AG08396 (cell line): Measurements from ENCODE around the gene UQCRC2.
"Not testable (repeated sequence)": the region's sequence is repeated elsewhere in the genome, so short reads cannot be mapped to it uniquely, and the experiment has no call there.

Experiments used
- DNase-seq: peaks from one replicate; pipeline ENCODE4 v3.0.0; 2012; ENCODE audit warnings: low spot score, mixed read lengths

UQCRC2 gene

GRCh38 chr16:22010902-22011301 is 57.7 kb downstream of the UQCRC2 start:
- DNase-seq: no peak

DNA sequence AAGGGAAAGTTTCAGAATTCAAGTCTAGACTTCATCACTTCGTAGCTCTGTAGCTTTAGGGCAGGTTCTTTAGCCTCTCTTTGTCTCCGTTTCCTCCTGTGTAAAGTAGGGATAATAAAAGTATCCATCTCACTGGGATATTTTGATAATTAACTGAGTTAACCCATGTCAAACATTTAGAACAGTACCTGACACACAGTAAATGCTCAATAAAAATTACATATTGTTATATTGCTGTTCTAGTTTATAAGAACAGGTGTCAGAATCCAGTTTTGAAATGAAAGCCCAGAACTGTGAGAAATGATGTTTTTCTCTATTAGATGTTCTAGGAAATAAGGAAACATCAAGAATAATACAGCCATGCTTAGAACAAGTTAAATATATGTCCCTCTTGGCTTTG is 59.1 kb downstream of the UQCRC2 start:
- DNase-seq: no peak

- DNase-seq: no peak
These were observed 60.3 kb downstream of the UQCRC2 start for GRCh38 chr16:22013486-22013885.

- no peak for DNase-seq
These were observed 61.2 kb downstream of the UQCRC2 start for GRCh38 chr16:22014271-22014873.

GRCh38 chr16:22016927-22017326 is 63.8 kb downstream of the UQCRC2 start:
- no peak for DNase-seq

DNA sequence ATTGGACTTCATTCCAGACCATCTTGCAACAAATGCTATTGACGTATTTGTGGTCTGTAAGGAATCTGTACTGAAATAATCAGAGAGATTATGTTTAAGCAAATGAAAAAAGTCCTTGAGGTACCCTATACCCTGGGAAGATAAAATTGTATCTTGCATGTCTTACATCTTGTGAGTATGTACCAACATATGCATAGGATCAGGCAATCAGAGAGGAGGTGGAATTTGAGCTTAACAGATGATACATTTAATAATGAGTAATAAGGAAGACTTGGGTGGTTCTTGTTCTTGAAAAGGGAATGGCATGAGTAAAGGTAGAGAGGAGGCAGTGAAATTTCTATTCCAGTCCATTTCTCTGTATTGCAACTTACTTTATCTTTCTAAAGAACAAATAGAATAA is 65.4 kb downstream of the UQCRC2 start:
- no peak for DNase-seq

GRCh38 chr16:22022151-22022550 is 69.0 kb downstream of the UQCRC2 start:
- no peak for DNase-seq

GRCh38 chr16:22023505-22023904 is 70.3 kb downstream of the UQCRC2 start:
- no peak for DNase-seq

DNA sequence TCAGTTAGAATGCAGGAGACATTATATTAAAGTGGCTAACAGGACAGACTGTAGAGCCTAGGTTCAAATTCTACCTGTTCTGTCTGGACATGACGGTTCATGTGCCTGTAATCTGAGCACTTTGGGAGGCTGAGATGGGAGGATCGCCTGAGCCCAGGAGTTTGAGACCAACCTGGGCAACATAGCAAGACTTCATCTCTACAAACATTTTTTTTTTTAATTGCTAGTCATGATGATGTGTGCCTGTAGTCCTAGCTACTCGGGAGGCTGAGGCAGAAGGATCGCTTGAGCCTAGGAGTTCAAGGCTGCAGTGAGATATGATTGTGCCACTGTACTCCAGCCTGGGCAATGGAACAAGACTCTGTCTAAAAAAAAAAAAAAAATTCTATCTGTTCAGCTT is 71.6 kb downstream of the UQCRC2 start:
- not testable (repeated sequence) for DNase-seq

- DNase-seq: no peak
These were observed 74.5 kb downstream of the UQCRC2 start for GRCh38 chr16:22027633-22028032.

GRCh38 chr16:22029632-22030031 is 76.5 kb downstream of the UQCRC2 start:
- no peak for DNase-seq

DNA sequence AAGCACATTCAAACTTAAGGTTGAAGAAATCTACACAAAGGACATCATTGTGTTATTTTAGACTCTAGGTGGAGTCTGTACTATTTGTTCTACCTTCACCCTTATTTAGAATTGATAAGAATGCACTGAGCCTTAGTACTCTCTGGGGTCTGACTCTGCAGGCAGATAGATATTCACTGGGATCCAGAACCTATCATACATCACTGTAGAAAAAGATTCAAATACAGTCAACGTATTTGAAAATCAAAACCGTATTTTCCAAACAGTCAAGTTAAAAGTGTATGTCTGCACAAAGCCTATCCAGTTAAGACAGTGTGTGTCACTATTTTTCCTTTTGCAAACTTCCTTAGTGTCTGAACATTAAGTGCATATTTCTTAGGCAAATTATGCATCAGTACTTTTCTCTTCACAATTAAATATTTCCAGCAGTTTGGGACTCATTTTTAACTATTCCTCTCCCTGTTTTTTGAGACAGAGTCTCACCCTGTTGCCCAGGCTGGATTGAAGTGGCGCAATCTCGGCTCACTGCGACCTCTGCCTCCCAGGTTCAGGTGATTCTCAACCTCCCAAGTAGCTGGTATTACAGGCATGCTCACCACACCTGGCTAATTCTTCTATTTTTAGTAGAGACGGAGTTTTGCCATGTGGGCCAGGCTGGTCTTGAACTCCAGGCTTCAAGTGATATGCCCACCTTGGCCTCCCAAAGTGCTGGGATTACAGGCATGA is 77.1 kb downstream of the UQCRC2 start:
- no peak for DNase-seq

DNA sequence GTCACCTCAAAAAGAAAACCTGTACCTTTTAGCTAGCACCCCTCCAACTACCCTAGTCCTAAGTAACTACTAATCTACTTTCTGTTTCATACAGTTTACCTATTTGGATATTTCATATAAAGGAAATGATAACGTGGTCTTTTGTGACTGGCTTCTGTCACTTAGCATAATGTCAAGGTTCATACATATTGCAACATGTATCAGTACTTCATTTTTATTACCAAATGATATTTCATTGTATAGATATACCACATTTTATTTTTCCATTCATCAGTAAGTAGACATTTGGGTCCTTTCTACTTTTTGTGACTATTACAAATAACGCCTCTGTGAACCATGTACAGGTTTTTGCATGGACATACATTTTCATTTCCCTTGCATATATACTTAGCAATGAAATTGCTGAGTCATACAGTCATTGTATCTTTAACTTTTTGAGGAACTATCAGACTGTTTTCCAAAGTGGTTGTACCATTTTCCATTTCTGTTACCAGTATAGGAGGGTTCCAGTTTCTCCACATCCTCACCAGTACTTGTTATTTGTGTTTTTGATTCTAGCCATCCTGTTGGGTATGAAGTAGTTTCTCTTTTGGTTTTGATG is 78.4 kb downstream of the UQCRC2 start:
- DNase-seq: no peak
